Measurements from ENCODE around the gene UBE2K.
"Not testable (repeated sequence)": the region's sequence is repeated elsewhere in the genome, so short reads cannot be mapped to it uniquely, and the experiment has no call there.

Gene UBE2K, protein sequence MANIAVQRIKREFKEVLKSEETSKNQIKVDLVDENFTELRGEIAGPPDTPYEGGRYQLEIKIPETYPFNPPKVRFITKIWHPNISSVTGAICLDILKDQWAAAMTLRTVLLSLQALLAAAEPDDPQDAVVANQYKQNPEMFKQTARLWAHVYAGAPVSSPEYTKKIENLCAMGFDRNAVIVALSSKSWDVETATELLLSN

DNA sequence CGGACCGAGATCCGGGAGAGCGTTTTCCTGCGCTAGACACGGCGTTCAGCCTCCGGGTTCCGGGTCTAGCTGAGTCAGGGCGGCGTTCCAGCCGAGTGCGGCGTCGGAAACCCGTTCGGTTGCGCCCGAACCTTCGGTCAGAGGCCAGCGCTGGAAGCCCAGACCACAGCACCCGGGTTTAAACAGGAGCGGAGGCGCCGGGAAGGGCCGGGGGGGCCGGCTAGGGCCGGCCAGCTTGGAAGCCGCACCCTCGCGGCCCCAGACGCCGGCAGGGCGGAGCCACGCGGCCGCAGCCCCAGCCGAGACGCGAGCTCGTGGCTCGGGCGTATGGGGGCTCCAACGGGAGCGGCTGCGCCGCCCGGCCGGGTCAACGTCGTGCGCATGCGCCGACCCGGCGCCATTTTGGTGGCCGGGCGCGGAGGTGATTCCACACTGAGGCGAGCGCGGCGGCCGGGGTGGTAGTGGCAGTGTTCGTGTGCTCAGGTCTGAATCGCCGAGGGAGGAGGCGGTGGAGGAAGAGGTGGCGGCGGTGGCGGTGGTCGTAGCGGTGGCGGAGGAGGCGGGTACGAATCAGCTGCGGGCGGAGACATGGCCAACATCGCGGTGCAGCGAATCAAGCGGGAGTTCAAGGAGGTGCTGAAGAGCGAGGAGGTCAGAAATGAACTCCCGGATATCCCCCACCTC is at the start of gene UBE2K:
Gene UBE2K, plus strand, starts transcription at position 397 of the 684 bp plus-strand sequence. Its CDS starts 192 bp downstream, at position 589.
- peak; percentile 93 for DNase-seq (ENCODE audit: low spot score)

DNA sequence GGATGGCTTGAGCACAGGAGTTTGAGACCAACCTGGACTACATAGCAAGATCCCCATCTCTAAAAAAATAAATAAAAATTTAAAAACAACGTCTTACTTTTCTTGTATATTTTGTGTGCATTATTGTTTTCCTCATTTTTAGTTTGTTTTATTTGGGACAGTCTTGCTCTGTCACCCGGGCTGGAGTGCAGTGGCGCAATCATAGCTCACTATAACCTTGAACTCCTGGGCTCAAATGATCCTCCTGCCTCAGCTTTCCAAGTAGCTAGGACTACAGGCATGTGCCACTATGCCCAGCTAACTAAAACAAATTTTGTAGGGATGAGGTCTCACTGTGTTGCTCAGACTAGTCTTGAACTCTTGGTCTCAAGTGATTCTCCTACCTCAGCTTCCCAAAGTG is 49.7 kb upstream of the UBE2K start:
- DNase-seq (ENCODE audit: low spot score) = no peak

DNA sequence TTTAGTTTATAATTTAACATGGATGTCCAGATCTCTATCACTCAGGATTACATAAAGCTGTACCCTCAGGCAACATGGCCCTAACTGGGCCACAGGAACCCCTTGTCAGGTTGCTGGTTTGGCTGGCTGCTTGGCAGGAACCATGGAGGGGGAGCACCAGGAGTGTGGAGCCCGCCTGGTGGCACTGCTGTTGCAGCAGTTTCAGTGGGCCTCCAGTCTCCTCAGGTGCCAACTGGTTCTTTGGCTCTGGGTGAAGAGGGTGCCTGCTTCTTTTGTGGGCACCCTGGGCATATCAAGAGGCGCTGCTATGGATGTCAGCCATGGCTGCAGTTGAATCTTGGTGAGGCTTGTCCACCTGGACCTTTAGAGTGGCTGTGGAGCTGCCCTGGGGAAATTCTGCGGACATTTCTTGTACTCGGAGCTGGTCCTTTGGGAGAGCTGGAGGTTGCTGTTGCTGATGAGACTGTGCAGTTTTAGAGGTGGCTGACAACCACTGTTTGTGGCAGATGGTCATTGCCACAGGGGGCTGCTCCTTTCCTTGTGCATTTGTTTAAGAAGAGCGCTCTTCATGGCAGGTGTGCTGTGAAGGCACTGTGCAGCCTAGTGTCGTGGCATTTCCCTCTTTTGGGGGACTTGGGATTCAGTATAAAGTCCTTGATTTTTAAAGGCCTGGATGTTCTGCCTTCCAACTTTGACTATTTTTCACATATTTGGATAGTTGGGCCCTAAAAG is 48.9 kb upstream of the UBE2K start:
- no peak for DNase-seq (ENCODE audit: low spot score)

DNA sequence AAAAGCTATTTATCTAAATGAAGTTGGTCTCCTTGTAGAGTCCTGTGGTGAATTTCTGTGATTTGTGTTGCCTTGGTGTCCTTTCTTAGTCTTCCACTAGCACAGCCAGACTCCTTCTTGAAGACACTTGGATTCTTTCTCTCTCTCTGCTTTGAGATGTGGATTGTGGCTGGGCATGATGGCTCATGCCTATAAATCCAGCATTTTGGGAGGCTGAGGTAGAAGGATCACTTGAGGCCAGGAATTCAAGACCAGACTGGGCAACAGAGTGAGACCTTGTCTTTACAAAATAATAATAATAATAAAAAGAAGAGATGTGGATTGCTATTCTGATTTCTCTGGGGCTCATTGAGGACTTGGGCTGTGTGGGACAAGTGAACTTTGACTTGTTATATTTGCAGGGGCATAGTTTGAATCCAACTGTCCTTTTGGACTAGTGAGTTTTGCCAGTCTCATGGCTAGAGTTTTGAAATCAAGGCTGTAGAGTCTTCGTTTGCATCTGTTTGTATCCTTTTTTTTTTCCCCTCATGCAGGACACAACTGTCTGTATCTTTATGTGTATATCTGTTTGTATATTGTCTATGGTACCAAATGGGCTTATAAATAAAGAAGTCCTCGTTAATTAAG is 48.2 kb upstream of the UBE2K start:
- DNase-seq (ENCODE audit: low spot score) = no peak

GRCh38 chr4:39651586-39651985 is 46.4 kb upstream of the UBE2K start:
- DNase-seq (ENCODE audit: low spot score) = not testable (repeated sequence)

DNA sequence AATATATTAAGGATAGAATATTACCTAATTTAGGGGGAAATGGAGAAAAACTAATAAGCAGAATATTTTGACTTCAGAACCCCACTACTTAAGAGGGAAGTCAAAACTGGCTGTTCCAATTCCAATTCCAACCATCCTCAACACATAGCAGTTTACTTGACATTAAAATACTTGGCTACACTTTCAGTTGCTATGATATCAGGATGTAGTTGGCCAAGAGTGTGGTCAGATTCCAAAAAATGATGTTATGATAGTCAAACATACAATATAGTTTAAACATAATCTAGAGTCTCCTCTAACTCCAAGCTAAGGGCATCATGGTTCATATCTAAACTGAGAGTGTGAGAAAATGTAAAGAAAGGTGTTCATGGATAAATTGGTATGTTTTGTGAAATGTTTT is 42.7 kb upstream of the UBE2K start:
- DNase-seq (ENCODE audit: low spot score) = no peak

- no peak for DNase-seq (ENCODE audit: low spot score)
Observed at GRCh38 chr4:39655876-39656275, 42.1 kb upstream of the UBE2K start.

GRCh38 chr4:39656638-39657037 is 41.3 kb upstream of the UBE2K start:
- not testable (repeated sequence) for DNase-seq (ENCODE audit: low spot score)

GRCh38 chr4:39657465-39657864 is 40.5 kb upstream of the UBE2K start:
- no peak for DNase-seq (ENCODE audit: low spot score)

DNA sequence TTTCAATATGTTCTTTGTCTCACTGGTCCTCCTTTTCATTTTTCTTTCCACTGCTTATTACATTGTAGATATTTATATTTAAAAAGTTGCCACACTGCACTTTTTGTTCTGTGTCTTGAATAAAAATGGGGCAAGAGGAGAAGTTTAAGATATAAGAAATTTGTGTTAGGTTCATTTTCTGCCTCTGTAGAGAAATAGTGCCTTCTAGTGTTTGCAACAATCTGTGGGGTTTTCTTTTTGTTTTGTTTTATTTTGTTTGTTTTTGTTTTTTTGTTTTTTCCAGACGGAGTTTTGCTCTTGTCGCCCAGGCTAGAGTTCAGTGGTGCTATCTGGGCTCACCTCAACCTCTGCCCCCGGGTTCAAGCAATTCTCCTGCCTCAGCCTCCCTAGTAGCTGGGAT is 39.2 kb upstream of the UBE2K start:
- no peak for DNase-seq (ENCODE audit: low spot score)

DNA sequence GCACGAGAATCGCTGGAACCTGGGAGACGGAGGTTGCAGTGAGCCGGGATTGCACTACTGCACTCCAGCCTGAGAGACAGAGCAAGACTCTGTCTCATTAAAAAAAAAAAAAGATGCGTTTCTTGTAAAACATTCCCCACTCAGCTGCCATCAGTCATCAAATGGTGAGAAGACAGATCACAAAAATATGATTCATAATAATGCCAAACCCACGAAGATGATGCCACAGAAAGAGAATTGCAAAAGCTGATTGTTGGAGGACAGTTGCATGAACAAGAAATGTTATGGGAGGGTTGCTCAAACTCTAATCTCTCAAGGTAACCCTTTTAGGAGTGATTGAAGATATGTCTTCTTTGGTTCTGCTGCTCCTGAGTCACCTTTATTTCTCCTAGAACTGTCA is 37.9 kb upstream of the UBE2K start:
- DNase-seq (ENCODE audit: low spot score) = no peak

DNA sequence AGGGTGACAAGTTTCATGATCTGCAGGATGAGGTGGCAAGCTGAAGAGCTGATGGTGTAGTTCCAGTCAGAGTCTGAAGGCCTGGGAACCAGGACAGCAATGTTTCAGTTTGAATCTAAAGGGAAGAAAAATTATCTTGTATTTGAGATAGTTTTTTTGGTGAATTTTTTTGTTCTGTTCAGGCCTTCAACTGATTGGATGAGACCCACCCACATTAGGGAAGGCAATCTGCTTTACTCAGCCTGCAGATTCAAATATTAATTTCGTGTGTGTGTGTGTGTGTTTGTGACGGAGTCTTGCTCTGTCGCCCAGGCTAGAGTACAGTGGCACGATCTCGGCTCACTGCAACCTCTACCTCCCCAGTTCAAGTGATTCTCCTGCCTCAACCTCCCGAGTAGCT is 37.2 kb upstream of the UBE2K start:
- no peak for DNase-seq (ENCODE audit: low spot score)

- DNase-seq (ENCODE audit: low spot score) = no peak
Observed at GRCh38 chr4:39662683-39663082, 35.3 kb upstream of the UBE2K start.

GRCh38 chr4:39664828-39665731 is 32.9 kb upstream of the UBE2K start:
- peak; percentile 25 for DNase-seq (ENCODE audit: low spot score)

DNA sequence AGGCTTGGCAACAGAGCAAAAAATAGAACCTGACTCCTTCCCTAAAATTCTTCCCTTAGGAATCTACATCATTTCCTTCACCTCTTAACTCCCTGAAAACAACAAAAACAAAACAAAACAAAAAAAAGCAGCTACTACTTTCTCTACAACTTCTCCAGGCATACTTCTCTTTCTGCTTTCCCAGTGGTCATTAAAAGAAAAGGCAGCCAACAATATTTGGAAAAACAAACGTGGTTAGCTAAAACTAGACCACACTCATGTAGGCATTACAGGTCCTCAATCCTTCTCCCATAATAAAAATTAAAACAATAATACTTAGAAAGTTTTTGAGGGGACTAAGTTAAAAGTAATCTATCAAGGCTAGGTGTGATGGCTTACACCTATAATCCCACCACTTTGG is 30.2 kb upstream of the UBE2K start:
- DNase-seq (ENCODE audit: low spot score) = no peak

GRCh38 chr4:39668887-39669286 is 29.0 kb upstream of the UBE2K start:
- DNase-seq (ENCODE audit: low spot score) = no peak

DNA sequence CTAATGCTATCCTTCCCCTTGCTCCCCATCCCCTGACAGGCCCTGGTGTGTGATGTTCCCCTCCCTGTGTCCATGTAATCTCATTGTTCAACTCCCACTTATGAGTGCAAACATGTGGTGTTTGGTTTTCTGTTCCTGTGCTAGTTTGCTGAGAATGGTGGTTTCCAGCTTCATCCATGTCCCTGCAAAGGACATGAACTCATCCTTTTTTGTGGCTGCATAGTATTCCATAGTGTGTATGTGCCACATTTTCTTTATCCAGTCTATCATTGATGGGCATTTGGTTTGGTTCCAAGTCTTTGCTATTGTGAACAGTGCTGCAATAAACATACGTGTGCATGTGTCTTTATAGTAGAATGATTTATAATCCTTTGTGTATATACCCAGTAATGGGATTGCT is 27.6 kb upstream of the UBE2K start:
- not testable (repeated sequence) for DNase-seq (ENCODE audit: low spot score)

DNA sequence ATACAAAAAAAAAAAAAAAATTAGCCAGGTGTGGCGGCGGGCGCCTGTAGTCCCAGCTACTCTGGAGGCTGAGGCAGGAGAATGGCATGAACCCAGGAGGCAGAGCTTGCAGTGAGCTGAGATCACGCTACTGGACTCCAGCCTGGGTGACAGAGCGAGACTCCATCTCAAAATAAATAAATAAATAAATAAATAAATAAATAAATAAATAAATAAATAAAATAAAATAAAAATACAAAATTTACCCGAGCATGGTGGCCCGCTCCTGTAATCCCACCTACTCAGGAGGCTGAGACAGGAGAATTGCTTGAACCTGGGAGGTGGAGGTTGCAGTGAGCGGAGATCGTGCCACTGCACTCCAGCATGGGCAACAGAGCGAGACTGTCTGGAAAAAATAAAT is 22.3 kb upstream of the UBE2K start:
- not testable (repeated sequence) for DNase-seq (ENCODE audit: low spot score)

DNA sequence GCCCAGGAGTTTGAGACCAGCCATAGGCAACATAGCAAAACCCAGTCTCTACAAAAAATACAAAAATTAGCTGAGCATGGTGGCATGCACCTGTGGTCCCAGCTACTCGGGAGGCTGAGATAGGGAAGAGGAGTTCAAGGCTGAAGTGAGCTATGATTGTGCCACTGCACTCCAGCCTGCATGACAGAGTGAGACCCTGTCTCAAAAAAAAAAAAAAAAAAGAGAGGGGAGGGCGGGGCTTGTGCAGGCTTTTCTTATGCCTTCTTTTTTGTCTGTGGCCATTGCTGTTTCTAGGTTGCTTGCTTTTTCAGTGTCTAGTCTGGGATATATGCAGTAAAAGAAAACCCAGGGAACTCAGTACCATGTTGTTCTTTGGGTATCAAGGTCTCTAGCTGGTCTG is 16.9 kb upstream of the UBE2K start:
- not testable (repeated sequence) for DNase-seq (ENCODE audit: low spot score)

- no peak for DNase-seq (ENCODE audit: low spot score)
Observed at GRCh38 chr4:39682138-39682537, 15.8 kb upstream of the UBE2K start.

DNA sequence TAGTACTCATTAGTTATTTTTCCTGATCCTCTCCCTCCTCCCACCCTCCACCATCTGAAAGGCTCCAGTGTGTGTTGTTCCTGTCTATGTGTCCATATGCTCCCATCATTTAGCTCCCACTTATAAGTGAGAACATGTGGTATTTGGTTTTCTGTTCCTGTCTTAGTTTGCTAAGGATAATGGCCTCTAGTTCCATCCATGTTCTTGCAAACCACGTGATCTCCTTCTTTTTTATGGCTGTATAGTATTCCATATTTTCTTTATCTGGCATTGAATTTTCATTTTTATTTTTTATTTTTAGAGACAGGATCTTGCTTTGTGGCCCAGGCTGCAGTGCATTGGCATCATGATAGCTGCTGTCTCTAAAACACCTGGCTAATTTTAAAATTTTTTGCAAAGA is 11.9 kb upstream of the UBE2K start:
- DNase-seq (ENCODE audit: low spot score) = no peak

DNA sequence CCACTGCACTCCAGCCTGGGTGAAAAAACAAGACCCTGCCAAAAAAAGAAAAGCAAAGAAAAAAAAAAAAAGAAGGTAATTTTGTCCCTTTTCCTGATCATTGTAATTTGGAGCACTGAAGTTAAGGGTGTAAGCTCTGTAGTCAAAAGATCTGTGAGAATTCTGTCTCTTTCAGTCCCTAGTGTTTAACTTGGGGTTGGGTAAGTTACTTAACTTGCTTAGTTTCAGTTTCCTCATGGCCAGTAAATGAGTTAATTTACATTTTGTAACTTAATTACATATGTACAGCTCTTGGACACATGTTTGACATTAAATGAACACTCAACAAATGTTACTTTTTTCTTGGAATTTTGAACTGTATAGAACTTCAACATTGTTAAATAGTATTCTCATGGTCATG is 10.9 kb upstream of the UBE2K start:
- DNase-seq (ENCODE audit: low spot score) = no peak
